HG02759 (cell line): ENCODE measurements around the gene ADGRL2.

Experiments used
- ATAC-seq: cut with Tn5 transposase; IDR thresholded peaks from one replicate; pipeline ENCODE4 v1.9.1; 2021; ENCODE audit warnings: mild to moderate bottlenecking, moderate library complexity; ENCODE audit not compliant: unreplicated experiment

The ADGRL2 gene

DNA sequence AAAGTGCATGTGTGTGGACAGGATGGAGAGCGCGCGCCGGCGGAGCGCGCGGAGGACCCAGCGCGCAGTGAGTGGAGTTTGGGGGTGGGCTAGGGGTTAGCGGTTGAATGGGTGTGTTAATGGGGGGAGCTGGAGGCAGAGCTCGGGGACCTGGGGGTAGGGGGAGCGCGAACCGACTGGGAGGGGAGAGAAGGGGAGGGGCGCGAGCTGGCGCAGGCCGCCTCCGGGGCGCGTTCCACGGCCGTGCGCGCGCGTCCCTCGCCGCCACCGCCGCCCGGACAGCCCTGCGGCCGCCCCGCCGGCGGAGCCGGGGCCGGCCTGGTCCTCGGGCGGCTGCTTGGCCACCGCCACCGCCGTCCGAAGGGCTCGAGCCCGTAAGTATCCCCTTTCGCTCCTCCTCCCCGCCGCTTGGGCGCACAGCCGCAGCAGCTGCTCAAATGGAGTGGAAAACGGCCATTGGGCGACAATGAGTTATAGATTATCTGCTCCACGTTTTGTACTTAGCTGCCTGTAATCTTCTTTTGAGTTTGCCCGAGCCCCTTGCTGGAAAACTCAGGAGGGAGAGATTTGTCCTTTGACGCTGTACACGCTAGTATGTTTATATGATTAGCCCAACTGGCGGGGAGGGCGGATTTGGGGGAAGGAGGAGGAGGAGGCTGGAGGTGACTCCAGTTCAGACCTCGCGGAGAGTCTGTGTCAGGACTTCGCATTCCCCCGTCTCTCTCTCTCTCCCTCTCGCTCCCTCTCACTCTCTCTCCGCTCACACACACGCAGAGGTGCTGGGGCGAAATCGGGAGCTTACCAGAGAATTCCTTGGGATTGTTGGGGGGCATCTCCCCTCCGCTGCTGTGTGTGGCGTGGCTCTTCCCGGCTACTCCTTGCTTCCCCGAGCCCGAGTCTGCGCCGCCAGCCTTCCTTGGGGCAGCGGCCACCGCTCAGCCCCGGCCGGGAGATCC, at the start of gene ADGRL2:
ADGRL2 (plus strand) TSS at position 240 of the 956 bp plus-strand sequence. CDS start 36,051 bp downstream, outside the sequence.
- ATAC-seq, result peak; percentile 63

- ATAC-seq, result no peak
Observed at GRCh38 chr1:81752840-81753239, 47.9 kb upstream of the ADGRL2 start.

DNA sequence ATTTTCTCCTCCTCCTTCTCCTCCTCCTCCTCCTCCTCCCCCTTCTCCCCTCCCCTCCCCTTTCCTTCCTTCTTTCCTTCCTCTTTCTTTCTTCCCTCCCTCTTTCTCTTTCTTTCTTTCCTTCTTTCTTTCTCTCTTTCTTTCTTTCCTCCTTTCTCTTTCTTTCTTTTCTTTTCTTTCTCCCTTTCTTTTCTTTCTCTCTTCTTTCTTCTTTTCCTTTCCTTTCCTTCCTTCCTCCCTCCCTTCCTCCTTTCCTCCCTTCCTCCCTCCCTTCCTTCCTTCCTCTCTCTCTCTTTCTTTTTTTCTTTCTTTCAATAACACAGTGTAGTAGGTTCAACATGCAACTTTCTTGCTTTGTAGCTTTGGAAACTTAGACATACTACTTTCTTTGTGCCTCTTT, 46.3 kb upstream of the ADGRL2 start:
- ATAC-seq, result no peak

GRCh38 chr1:81756872-81757271, 43.9 kb upstream of the ADGRL2 start:
- ATAC-seq, result no peak

DNA sequence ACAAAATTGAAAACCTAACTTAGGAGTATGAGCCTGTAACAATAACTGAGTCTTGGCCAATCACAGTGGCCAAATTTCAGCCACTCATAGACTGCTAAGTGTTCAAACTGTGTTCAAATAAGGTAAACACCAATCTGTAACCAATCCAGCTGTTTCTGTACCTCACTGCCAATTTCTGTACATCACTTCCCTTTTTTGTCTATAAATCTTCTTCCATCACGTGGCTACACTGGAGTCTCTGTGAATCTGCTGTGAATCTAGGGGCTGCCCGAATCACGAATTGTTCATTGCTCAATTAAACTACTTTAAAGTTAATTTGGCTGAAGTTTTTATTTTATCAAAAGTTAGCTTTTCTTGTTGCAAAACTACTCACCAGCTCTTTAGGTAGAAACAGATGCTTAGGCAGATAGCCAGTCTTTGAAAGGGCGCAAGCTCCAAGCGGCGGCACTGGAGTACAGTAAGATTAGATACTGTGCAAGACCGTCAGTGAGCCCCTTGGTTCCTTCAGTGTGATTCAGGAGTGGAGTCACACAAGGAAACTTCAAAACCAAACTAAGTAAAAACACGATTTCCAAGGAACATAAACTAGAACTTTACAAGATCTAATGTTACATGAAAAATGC, 43.2 kb upstream of the ADGRL2 start:
- ATAC-seq, result no peak

DNA sequence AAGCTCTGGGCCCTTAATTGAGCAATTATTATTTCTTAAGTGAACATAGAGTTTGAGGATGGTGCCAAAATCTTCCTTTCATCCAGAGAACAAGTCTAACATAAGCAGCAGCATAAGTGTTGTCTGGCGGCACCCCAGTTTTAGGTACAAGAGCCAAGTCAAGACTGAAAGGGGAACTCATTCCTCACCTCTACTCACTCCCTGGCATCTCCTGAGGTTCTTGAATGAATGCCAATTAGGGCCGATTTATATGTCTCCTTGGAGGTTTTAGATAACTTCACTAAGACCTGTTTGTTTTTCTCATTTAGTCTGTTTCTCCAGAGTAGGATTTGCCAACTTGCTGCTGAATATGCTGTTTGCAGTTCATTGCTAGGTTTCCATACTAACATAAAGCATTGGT, 42.6 kb upstream of the ADGRL2 start:
- ATAC-seq, result no peak

GRCh38 chr1:81760477-81761097, 40.1 kb upstream of the ADGRL2 start:
- ATAC-seq, result no peak

- ATAC-seq, result no peak
Observed at GRCh38 chr1:81775510-81775909, 25.2 kb upstream of the ADGRL2 start.

DNA sequence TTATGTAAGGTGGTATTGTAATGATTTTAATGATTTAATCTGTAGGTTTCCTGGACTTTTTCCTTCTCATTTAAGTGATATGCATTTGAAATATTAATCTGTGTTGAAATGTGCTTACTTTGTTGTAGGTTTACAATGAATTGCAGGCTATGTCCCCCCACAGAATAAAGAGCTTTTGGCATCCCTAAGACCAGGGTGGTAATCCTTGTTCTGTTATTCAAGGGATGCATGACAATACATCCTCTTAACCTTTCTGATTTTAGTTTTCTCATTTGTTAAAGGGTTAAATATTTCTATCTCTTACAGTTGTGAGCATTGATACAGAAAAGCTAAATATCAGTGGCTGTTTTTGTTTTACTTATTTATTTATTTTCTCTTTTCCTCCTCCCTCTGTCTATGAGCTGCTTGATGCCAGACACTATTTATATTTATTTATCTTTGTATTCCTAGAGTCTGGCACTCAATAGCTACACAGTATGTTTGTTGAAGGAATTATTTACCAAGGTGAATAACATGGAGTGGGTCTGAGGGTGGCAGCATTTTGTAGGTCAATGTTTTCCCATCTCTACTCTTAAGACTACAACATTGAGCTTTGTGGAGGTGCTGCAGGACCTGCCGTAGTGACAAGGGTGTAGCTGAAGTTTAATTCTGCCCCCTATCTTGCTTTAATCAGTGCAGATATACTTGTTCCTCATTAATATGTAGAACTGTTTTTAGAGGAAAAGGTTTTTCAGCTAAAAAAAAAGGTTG, 19.9 kb upstream of the ADGRL2 start:
- ATAC-seq, result no peak

- no peak for ATAC-seq
Observed at GRCh38 chr1:81781749-81782148, 19.0 kb upstream of the ADGRL2 start.

- no peak for ATAC-seq
Observed at GRCh38 chr1:81792184-81792583, 8.6 kb upstream of the ADGRL2 start.

- no peak for ATAC-seq
Observed at GRCh38 chr1:81797701-81798100, 3.0 kb upstream of the ADGRL2 start.

DNA sequence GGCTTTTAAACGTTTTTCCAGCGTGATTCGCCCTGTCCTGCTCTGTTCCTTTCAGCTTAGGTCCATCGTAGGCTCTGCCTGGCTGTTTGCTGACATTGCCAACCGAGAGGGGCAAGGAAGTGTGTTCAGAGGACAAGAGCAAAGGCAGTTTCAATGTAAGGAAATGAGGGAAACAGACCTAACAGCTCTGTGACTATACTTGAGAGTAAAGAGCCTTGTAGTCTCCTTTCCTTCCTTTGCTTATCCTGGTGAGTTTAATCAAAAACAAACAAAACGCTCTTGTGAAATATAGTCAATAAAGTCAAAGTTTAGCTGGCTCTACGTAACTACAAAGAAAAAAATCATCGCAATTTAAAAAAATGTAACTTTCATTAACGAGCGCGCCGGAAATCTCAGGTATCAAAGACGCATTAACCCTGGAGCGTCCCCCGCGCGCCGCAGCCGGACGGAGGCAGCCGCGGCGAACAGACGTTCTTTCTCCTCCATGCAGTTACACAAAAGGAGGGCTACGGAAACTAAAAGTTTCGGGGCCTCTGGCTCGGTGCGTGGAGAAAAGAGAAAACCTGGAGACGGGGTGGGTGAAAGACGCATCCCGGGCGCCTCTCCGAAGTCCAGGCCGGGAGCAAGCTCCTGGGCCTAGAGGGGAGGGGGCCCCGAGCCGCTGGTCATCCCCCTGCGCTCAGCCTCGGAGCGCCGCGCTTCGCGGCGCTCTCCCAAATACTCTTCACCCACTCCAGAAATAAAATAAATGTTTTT, 617 bp upstream of the ADGRL2 start:
- no peak for ATAC-seq

DNA sequence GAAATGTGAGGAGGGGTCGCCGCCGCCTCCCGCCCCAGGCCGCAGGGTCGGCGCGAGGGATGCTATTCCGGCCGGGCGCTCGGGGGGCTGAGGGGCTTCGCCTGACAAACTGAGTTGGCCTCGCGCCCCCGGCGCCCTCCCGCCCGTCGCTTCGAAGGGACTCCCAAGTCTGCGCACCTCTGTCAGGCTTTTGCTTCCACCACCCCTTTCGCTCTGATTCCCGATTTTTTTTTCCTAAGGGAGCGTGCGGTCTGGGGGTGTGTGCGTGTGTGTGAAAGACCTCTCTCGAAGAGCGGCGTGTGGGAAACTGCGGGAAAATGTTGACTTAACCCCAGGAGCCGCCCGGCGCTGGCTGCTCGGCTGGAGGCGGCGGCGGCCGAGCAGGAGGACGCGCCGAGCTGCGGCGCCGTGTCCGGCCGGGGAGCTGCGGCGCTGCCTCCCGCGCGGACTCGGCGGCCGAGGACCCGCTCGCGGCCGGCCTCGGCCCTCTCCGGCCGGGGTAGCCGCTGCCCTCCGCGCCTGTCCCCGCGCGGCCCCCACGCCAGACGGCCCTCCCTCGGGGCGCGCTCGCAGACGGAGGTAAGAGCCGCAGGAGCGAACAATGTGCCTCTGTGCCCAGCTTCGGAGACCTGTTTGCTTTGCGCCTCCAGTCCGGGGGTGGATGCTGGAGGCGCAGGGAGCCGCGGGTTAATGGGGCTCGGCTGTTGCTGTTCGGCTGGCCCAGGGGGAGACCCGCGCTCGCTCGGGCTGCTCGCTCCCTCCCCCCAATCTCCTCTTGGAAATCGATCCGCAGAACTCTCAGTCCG, 1.1 kb downstream of the ADGRL2 start:
- ATAC-seq, result peak; percentile 5

DNA sequence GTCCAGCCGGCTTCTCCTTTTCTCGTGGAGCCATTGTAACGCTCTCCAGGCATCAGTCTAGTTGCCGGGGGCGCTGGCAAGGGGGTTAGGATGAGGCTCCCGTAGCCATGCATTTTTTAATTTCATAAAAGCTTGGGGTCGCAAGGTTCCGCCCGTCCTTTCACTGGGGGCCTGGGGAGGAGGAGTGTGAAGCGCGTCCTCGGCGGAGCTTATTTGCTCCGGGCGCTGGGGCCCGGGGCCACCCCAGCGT, 1.6 kb downstream of the ADGRL2 start:
- ATAC-seq, result no peak

GRCh38 chr1:81802707-81803430, 2.1 kb downstream of the ADGRL2 start:
- ATAC-seq, result no peak

DNA sequence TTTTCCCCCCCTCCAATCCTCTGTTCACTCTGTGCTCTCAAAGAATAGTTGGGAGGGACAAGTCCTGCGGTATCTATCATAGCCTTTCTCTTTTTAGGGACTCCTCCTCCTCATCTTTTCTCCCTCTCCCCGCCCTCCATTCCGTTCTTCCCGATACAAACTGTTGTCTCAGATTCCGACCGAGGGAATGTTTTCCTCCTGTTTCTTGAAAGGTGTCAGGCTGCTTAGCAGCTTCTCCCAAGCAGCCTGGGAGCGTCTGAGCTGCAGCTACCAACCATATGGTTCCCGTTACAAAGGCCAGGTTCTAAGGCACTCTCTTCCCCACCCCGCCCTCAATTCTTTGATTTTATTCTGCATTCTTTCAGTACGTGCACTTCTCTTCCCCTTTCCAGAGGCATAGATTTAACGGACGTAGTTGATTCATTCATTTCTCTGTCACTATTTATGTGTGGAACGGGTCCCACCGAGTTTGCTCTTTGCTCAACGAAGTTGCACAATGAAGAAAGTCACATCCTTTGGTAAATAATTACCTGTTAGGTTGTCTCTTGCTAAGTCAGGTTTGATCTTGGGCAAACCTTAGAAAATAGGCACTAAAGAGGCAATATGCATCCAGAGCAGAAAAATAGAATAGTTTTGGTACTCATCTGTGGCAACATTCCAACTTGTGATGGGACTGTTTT, 2.8 kb downstream of the ADGRL2 start:
- no peak for ATAC-seq

GRCh38 chr1:81804312-81804711, 3.6 kb downstream of the ADGRL2 start:
- no peak for ATAC-seq
